Keratinocyte (primary cell): ENCODE results near the gene MX2.

Experiments used
- CTCF ChIP-seq, 3 experiments: IDR thresholded peaks in 1 of 3; conservative IDR thresholded peaks in 1 of 3; optimal IDR thresholded peaks in 1 of 3; 2 replicates in 2 of 3; 3 replicates in 1 of 3; pipeline versions ENCODE3 to v1.5.1; 2011; ENCODE audit warnings: low read length in 3 of 3, mild to moderate bottlenecking in 3 of 3, moderate library complexity in 2 of 3, control low read depth in 1 of 3, inconsistent platforms in 1 of 3; ENCODE audit not compliant: insufficient read depth in 2 of 3; ENCODE audit errors: extremely low read depth in 1 of 3
- EZH2 ChIP-seq: IDR thresholded peaks from one replicate; pipeline ENCODE4 v1.6.1; 2012; ENCODE audit warnings: inconsistent platforms, mild to moderate bottlenecking, low read length, moderate library complexity

GRCh38 chr21:41410767-41411448 is 49.1 kb downstream of the MX2 start:
- TF ChIP-seq CTCF (optimal IDR thresholded peaks at IDR 0.05 in 1 of 3, IDR thresholded peaks at IDR 0.05 in 1 of 3, conservative IDR thresholded peaks at IDR 0.05 in 1 of 3; ENCODE audit: extremely low read depth in 1 of 3, insufficient read depth in 2 of 3, low read length in 3 of 3) (no peak), EZH2 (no peak)
